AG10803 (cell line): ENCODE data around the gene NF2.

Experiments
- DNase-seq: peaks from one replicate; pipeline ENCODE4 v3.0.0; 2010; ENCODE audit warnings: low read depth
- H3K4me3 ChIP-seq: 2 replicates; pipeline ENCODE4 v1.5.1; 2011; ENCODE audit warnings: mild to moderate bottlenecking, low read length, control low read depth
- TF ChIP-seq, protein P1 (sequence below): conservative IDR thresholded peaks from 2 replicates; pipeline ENCODE4 v1.5.1; 2011; ENCODE audit warnings: mild to moderate bottlenecking, low read length, control low read depth, inconsistent platforms

The NF2 gene

DNA sequence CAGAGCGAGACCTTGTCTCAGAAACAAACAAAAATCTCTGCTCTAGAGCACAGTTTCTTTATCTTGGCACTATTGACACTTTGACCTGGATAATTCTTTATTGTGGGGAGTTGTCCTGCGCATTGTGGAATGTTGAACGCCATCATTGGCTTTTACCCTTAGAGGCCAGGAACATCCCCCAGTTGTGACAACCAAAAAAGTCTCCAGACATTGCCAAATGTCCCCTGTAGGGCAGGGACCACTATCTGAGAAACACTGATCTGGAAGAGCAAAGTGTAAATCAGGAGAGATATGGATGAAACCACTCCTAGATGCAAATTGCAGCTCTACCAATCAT lies 4.8 kb upstream of the NF2 start:
- no peak for DNase-seq
- H3K4me3 ChIP-seq, result no peak overlapping the region

DNA sequence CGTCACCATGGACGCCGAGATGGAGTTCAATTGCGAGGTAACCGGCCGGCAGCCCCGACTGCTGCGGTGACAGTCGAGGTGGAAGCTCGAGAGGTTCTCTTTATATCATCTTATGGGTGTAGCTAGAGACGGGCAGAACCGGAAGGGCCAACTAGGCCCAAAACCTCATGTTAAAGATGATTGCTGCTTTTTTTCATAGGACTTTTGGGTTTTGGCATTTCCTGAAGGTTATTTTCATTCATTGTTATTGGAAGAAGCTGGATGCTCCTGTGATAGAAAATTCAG lies 585 bp downstream of the NF2 start:
- TF ChIP-seq, protein P1, sequence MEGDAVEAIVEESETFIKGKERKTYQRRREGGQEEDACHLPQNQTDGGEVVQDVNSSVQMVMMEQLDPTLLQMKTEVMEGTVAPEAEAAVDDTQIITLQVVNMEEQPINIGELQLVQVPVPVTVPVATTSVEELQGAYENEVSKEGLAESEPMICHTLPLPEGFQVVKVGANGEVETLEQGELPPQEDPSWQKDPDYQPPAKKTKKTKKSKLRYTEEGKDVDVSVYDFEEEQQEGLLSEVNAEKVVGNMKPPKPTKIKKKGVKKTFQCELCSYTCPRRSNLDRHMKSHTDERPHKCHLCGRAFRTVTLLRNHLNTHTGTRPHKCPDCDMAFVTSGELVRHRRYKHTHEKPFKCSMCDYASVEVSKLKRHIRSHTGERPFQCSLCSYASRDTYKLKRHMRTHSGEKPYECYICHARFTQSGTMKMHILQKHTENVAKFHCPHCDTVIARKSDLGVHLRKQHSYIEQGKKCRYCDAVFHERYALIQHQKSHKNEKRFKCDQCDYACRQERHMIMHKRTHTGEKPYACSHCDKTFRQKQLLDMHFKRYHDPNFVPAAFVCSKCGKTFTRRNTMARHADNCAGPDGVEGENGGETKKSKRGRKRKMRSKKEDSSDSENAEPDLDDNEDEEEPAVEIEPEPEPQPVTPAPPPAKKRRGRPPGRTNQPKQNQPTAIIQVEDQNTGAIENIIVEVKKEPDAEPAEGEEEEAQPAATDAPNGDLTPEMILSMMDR, result no peak
- peak; percentile 34 for DNase-seq
- H3K4me3 ChIP-seq, result peak overlapping the region; percentile 76

More for the DNA sequence above, 4.8 kb upstream of the NF2 start:
- TF ChIP-seq, protein P1, result no peak

DNA sequence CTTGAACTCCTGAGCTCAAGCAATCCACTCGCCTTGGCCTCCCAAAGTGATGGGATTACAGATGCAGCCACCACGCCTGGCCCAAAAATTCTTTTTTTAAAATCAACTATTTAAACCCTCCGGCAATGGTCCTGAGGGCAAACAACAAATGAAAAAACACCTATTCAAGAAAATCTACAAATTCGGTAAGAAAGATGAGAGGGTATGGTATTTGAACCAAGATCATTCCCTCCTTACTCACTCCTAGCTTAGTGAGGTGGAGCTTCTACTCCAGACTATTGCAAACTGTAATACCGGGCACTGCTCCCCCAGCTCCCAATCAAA lies 2.1 kb downstream of the NF2 start:
- TF ChIP-seq, protein P1, result no peak
- H3K4me3 ChIP-seq, result peak overlapping the region; percentile 76
- DNase-seq, result no peak

DNA sequence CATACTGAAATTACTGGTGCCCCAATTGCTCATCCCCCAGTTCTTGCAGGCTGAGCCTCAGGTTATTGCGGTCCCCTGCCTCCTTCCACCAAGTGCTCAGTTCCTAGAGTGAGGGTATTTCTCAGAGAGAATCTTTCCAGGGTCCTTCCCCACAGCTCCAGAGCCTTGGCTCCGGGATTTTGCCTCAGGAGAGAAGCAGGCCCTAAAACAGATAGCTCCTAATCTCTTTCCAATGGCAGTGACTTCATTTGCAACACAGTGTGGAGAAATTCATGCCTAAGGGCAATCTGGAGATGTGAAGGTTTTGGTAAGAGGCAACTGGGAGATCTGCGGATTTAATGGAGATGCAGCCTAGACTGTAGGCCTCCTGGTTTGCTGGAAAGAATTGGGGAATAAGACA lies 2.9 kb downstream of the NF2 start:
- no peak for DNase-seq
- H3K4me3 ChIP-seq, result no peak overlapping the region
- TF ChIP-seq, protein P1, result no peak

DNA sequence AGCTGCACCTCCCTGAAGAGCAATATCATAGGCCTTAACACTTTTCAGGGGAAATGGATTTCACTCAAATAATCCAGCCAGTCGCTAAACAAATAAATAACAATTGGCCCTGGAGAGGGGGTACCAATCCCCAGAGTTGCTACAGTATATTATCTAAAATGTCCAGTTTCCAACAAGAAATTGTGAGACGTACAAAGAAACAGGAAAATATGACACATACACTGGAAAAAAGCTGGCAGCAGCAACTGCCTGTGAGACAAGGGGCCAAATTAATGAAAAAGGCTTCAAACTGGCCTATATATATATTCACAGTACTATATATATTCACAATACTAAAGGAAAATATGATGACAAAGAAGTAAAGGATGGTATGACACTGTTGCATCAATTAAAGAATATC lies 4.0 kb downstream of the NF2 start:
- DNase-seq, result no peak
- TF ChIP-seq, protein P1, result no peak

DNA sequence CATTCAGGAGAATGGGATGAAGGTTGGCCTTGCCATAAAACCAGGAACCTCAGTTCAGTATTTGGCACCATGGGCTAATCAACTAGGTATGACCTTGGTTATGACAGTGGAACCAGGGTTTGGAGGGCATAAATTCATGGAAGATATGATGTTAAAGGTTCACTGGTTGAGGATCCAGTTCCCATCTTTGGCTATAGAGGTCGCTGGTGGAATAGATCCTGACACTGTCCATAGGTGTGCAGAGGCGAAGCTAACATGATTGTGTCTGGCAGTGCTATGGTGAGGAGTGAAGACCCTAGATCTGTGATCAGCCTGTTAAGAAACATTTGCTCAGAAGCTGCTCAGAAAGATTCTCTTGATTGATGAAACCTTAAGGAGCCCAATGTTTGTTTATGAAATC lies 5.7 kb downstream of the NF2 start:
- no peak overlapping the region for H3K4me3 ChIP-seq
- DNase-seq, result no peak
- TF ChIP-seq, protein P1, result peak; percentile 34

More for the DNA sequence above, 4.0 kb downstream of the NF2 start:
- no peak overlapping the region for H3K4me3 ChIP-seq

DNA sequence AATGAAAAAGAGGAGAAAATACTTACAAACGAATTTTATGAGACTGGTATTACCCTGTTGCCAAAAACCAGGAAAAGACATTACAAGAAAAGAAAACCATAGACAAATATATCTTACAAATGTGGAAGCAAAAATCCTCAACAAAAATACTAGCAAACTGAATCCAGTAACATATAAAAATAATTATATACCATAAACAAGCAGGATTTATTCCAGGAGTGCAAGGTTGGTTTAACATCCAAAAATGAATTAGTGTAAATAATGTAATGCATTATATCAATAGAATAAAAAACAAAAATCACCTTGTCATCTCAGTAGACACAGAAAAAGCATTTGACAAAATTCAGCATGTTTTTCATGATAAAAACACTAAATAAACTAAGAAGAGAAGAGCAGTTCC lies 7.3 kb downstream of the NF2 start:
- DNase-seq, result no peak
- no peak overlapping the region for H3K4me3 ChIP-seq
- TF ChIP-seq, protein P1, result no peak
